NCI-H1694 (cell line): Measurements from ENCODE around the gene PLPPR3.
"Not testable (repeated sequence)": the region's sequence is repeated elsewhere in the genome, so short reads cannot be mapped to it uniquely, and the experiment has no call there.

ENCODE experiments used
- DNase-seq: peaks from one replicate; lab custom pipeline; 2025; lab: John Stamatoyannopoulos, UW

The PLPPR3 gene

DNA sequence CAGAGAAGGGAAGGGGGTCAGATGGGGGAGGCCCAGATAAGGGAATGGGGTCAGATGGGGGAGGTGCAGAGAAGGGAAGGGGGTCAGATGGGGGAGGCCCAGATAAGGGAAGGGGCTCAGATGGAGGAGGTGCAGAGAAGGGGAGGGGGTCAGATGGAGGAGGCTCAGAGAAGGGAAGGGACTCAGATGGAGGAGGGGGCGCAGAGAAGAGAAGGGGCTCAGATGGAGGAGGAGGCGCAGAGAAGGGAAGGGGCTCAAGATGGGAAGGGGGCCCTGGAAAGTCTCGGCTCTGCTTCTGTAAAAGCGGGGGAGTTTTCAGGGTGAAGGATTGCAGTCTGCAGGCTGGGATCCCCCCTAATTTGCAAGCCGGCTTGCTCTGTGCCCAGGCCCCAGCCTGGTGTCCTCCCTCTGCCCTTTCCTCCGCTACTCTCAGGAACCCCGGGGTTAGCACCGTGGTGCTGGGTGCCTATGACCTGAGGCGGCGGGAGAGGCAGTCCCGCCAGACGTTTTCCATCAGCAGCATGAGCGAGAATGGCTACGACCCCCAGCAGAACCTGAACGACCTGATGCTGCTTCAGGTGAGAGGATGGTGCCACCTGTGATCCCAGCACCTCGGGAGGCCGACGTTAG is 7.5 kb upstream of the PLPPR3 start:
- no peak for DNase-seq

DNA sequence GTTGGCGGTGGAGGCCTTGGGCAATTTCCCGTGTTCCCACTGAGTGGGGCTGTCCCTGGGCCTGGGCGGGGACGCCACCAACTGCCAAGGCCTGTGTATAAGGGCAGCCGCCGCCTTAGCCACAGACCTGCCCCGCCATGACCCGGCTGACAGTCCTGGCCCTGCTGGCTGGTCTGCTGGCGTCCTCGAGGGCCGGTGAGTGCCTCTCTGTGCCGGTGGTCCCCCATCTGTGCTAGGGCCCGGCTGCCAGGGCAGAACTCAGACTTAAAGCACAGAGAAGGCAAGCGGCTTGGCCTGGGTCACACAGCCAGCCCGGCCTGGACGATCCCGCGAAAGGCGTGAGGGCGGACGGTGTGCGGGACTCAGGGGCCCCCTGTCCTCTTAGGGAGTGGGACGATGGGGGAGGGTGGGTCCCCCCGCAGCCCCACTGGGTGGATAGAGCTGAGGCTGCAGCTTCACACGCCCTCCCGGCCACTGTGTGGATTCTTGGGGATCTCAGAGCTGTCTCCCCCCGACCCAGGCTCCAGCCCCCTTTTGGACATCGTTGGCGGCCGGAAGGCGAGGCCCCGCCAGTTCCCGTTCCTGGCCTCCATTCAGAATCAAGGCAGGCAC is 6.1 kb upstream of the PLPPR3 start, which contains the start of gene AZU1:
TSS of gene AZU1 (plus strand) at position 128 of the 612 bp plus-strand sequence. CDS start at position 138, 10 bp downstream.
- DNase-seq: no peak

DNA sequence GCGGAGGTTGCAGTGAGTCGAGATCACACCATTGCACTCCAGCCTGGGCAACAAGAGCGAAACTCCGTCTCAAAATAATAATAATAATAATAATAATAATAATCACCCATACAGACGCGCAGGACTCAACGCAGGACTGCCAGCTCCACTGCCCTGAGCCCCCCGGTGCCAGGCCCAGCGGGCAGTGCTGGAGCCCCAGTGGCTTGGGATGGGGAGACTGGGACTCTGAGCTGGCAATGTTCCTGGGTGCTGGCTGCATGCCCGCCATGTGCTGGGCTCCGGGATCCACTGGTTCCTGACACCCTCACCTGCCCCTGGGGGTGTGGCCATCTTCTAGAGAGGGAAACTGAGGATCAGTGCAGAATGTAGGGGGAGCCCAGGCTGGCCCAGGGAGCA is 5.6 kb upstream of the PLPPR3 start:
- DNase-seq: no peak

DNA sequence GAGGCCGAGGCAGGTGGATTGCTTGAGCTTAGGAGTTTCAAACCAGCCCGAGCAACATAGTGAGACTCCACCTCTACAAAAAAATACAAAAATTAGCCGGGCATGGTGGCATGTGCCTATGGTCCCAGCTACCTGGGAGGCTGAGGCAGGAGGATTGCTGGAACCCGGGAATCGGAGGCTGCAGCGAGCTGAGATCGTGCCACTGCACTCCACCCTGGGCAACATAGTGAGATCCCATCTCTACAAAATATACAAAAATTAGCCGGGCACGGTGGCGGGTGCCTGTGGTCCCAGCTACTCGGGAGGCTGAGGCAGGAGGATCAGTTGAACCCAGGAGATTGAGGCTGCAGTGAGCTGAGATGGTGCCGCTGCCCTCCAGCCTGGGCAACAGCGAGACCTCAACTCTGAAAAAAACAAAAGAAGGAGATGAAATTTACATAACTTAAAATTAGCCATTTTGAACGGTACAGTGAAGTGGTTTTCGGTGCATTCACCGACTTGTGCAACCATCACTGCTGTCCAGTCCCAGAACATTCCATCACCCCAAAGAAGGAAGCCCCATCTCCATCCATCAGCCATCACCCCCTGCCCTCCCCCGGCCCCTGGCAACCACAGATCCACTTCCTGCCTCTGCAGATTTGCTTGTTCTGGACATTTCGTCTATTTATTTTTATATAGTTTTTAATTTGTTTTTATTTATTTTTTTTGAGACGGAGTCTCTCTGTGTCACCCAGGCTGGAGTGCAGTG is 4.3 kb upstream of the PLPPR3 start:
- DNase-seq: no peak

DNA sequence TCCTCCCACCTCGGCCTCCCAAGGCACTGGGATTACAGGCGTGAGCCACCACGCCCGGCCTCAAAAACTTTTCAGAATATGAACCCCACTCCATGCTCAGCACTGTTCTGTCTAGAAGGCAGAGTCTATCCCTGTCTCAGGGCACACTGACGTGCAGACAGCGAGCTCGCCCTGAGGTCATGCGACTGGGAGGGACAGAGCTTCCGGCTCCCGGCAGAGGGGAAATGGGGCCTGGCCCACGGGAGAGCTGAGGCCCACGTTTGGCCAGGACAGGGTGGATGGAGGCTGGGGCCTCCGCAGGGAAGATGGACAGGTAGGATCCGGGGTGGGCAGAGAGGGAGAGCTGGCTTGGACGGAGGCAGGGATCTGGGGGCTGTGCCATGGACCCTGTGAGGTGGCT is 3.1 kb upstream of the PLPPR3 start:
- no peak for DNase-seq

DNA sequence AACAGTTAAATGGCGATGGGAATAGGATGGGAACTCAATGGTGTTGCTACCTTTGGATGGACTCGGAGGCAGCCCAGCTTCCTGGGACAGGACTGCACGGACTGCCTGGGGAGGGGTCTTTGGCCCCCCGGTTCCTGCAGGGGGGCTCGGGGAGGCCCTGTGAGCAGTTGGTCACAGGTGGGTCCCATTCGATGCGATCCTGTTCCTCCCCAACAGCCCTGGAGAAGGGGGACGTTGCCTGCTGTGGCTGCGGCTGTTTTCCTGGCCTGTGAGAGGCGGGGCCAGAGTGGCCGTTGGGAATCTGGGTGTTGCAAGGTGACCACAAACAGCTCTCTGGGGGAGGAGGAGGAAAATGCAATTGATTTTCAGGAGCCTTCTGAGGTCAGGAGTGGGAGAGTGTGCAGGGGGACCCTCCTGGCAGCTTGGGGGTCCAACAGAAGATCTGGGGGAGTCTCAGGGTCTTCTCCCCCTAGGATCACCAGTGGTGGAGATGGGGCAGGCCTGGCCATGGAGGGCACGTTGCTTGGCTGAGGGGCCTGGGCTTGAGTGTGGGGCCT is 1.9 kb upstream of the PLPPR3 start:
- no peak for DNase-seq

DNA sequence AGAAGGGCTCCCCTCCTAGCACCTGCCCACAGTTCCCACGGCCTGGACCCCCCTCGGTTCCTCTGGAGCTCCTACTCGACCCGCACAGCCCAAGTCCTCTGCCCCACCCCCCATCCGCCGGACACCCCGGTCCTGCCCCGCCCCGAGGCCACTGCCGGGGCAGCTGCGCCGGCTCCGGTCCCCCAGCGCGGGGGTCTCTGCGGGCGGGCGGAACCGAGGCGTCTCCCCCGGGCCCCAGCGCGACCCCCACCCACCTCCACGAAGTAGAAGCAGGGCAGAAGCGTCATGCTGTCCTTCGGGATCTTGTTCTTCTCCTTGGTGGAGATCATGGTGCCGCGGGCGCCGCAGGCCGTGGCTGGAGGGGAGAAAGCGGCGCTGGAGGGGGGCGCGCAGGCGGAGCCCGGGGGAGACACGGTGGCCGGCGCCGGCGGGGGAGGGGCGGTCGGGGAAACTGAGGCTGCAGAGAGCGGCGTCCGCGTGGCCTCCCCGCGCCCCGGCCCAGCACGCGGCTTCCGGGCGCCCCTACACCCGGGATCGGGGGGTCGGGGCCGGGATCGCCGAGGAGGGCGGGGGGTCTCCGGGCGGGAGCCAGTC is 427 bp downstream of the PLPPR3 start:
- DNase-seq: no peak

DNA sequence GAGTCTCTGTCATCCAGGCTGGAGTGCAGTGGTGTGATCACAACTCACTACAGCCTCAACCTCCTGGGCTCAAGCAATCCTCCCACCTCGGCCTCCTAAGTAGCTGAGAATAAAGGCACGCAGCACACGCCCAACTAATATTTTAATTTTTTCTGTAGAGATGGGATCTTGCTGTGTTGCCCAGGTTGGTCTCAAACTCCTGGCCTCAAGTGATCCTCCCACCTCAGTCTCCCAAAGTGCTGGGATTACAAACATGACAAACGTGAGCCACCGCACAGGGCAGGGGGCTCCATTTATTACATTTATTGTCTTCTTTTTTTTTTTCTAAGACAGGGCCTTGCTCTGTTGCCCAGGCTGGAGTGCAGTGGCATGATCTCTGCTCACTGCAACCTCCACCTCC is 1.5 kb downstream of the PLPPR3 start:
- DNase-seq: not testable (repeated sequence)

DNA sequence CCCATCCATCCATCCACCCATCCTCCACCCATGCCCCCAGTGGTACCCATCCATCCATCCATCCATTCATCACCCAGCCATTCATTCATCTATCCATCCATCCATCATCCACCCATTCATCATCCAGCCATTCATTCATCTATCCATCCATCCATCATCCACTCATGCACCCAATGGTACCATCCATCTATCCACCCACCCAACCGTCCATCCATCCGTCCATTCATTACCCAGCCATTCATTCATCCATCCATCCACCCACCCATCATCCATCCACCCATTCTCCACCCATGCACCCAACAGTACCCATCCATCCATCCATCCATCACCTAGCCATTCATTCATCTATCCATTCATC is 5.3 kb downstream of the PLPPR3 start:
- DNase-seq: no peak

DNA sequence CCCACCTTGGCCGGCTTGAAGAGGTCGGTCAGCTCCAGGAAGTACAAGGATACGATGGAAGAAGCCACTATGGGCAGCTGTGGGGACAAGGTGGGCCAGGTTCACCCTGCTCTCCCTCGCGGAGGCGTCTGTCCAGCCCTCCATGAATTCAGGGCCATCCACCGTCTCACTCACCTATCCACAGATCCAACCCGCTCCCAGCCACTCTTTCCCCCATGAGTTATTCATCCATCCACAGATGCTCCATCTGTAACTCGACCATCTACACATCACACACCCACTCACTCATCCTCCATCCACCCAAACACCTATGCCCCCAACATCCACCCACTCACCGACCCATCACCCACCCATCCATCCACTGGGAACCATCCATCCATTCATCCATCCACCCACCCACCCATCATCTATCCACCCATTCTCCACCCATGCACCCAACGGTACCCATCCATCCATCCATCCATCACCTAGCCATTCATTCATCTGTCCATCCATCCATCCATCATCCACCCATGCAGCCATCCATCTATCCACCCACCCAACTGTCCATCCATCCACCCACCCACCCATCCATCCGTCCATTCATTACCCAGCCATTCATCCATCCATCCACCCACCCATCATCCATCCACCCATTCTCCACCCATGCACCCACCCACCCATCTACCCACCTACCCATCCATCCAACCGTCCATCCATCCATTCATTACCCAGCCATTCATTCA is 5.8 kb downstream of the PLPPR3 start:
- no peak for DNase-seq

DNA sequence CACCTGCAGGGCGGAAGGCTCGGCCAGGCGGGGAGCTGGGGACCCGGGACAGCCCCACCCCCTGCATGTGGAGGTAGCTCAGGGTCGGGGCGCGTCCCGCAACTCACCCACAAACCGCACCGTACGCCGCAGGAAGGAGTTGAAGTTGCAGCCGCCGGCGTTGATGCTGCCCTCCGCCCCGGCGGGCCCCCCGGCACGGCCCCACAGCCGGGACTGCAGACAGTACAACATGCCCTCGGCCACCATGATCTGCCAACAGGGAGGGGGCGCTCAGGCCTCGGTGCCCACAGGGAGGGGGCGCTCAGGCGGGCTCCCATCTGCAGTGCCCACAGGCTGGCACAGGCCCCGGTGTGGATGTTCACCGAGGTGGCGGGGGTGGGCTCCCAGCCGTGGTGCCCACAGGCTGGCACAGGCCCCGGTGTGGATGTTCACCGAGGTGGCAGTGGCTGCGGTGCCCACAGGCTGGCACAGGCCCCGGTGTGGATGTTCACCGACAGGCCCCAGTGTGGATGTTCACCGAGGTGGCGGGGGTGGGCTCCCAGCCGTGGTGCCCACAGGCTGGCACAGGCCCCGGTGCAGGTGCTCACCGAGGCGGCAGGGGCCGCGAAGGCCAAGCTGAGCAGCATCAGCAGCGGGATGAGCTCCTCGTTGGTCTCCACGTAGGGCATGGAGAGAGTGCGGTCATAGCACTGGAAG is 6.5 kb downstream of the PLPPR3 start:
- no peak for DNase-seq

DNA sequence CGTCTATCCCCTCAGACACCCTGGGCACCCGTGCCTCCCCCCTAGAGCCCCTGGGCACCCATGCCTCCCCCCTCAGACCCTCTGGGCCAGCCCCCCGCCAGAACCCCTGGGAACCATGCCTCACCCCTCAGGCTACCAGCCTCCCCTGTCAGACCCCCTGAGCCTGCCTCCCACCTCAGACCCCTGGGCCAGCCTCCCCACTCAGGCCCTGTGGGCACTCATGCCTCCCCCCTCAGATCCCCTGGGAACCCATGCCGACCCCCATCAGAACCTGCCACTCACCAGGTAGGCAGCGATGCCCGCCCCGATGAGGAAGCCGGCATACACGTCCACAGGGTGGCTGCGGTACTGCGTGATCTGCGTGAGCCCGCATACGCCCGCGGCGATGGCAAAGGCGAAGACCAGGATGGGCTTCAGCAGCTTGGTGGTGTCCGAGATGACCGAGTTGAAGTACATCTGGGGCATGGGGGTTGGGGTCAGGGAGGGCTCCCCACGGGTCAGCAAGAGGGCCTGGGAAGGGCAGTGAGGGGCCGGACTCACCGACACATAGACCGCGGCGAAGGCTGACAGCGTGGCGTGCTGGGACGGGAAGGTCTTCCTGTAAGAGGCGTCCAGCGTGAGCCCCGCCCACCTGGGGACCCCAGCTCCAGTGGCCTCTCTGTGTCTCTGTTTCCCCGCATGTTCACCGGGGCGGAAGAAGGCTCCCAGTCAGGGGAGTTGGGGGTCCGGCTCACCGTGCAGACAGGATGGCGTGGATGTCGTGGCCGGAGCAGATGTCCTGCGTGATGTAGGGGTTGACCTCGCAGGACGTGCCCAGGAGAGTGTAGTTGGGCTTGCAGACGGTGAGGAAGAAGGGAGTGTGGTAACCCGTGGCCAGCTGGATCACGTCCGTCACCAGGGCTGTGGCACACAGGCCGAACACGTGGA is 7.3 kb downstream of the PLPPR3 start:
- no peak for DNase-seq

DNA sequence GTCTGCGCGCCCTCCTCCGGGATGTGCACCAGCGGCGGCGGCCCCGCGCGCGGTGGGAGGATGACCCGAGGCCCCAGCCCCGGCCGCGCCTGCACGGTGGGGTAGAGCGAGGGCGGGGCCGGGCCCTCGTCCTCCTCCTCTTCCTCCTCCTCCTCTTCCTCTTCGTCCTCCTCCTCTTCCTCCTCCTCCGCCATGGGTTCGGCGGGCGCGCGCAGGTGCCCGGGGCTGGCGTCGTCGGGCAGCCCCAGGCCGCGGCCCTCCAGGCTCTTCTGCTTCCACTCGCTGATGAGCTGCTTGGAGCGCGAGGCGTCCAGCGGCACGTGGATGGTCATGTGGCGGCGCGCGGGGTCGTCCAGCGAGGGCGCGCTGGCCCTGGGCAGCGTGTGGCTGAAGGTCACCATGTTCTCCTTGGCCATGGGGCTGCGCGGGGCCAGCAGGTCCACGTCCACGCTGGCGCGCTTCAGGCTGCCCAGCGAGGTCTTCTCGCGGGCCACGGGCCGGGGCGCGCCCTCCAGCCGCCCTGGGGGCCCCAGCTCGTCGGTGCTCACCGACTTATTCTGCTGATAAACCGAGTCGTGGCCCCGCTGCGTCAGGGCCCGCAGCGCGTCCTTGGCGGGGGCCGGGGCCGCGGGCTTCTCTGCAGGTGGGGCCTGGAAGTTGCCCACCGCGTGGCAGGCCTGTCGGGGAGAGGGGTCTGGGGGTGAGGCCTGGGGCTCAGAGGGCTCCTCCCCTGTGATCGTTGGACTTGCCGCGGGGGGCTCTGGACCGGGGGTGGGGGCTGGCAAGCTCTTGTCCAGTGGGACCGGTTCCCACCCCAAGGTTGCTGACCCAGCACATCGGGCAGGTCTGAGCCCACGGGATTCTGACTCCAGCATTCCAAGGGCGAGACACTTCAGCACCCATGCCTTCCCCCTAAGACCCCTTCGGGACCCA is 8.3 kb downstream of the PLPPR3 start:
- no peak for DNase-seq

DNA sequence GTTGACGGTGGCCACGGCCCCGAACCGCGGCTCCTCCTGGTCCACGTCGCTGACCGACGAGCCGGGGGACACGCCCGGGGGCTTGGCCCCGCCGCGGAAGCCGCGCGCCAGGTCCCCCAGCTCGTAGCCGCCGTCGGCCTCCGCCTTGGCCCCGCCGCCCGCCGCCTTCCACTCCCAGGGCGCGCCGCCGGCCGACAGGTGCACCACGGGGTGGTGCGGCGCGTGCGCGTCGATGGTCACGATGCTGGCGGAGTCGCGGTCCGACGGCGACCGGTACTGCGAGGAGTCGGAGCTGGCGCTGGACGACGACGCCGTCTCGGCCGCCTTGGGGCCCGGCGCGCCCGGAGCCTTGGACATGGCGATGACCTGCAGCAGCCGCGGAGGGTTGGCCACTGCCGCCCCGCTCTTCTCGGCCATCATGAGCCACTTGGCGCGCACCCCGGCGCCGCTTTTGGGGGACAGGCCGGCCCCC is 9.0 kb downstream of the PLPPR3 start:
- DNase-seq: no peak

DNA sequence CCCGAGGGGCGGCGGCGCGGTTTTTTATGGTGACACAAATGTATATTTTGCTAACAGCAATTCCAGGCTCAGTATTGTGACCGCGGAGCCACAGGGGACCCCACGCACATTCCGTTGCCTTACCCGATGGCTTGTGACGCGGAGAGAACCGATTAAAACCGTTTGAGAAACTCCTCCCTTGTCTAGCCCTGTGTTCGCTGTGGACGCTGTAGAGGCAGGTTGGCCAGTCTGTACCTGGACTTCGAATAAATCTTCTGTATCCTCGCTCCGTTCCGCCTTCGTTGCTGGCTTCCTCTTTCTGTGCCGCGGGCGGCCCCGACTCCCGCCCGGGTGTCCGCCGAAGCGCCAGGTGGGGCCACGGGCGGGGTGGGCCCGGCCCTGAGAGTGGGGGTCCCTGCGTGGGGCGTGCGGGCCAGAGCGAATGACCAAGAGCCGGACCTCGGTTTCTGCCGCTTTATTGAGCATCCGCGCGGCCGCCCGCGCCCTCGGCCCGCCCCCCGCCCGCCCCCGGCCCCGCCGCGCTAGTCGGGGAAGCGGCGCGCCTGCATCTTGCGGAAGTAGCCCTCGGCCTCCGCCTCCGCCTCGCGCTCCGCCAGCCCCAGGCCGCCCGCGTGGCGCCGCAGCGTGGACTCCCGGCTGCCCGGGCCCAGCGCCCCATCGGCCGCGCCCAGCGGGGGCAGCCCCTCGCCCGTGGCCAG is 9.6 kb downstream of the PLPPR3 start:
- DNase-seq: no peak

DNA sequence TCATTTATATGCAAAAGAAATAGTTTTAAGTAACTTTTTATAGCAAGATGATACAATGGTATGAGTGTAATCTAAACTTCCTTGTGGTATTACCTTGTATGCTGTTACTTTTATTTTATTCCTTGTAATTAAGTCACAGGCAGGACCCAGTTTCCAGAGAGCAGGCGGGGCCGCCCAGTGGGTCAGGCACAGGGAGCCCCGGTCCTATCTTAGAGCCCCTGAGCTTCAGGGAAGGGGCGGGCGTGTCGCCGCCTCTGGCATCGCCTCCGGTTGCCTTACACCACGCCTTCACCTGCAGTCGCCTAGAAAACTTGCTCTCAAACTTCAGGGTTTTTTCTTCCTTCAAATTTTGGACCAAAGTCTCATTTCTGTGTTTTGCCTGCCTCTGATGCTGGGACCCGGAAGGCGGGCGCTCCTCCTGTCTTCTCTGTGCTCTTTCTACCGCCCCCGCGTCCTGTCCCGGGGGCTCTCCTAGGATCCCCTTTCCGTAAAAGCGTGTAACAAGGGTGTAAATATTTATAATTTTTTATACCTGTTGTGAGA is 10.2 kb downstream of the PLPPR3 start:
- no peak for DNase-seq

DNA sequence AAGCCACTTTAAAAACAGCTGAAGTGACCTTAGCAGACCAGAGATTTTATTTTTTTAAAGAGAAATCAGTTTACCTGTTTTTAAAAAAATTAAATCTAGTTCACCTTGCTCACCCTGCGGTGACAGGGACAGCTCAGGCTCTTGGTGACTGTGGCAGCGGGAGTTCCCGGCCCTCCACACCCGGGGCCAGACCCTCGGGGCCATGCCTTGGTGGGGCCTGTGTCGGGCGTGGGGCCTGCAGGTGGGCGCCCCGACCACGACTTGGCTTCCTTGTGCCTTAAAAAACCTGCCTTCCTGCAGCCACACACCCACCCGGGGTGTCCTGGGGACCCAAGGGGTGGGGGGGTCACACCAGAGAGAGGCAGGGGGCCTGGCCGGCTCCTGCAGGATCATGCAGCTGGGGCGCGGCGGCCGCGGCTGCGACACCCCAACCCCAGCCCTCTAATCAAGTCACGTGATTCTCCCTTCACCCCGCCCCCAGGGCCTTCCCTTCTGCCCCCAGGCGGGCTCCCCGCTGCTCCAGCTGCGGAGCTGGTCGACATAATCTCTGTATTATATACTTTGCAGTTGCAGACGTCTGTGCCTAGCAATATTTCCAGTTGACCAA is 10.8 kb downstream of the PLPPR3 start:
- DNase-seq: no peak
